HG03571 (cell line): Measurements from ENCODE around the gene ANKRD42.
"Not testable (repeated sequence)": the region's sequence is repeated elsewhere in the genome, so short reads cannot be mapped to it uniquely, and the experiment has no call there.

Experiments used
- ATAC-seq: cut with Tn5 transposase; IDR thresholded peaks from one replicate; pipeline ENCODE4 v1.9.1; 2021; ENCODE audit not compliant: unreplicated experiment

ANKRD42 gene

DNA sequence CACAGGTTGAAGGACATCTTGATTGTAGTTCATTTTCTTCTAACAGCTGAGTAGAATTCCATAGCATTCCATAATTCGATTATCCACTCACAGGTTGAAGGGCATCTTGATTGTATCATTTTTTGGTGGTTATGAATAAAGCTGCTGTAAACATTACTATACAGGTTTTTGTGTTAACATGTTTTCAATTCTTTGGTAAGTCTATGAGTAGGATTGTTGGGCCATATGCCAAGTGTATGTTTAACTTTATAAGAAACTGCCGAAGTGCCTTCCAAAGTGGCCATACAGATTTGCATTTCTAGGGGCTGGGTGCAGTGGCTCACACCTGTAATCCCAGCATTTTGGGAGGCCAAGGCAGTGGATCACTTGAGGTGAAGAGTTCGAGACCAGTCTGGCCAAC is 44.6 kb downstream of the ANKRD42 start:
- no peak for ATAC-seq

DNA sequence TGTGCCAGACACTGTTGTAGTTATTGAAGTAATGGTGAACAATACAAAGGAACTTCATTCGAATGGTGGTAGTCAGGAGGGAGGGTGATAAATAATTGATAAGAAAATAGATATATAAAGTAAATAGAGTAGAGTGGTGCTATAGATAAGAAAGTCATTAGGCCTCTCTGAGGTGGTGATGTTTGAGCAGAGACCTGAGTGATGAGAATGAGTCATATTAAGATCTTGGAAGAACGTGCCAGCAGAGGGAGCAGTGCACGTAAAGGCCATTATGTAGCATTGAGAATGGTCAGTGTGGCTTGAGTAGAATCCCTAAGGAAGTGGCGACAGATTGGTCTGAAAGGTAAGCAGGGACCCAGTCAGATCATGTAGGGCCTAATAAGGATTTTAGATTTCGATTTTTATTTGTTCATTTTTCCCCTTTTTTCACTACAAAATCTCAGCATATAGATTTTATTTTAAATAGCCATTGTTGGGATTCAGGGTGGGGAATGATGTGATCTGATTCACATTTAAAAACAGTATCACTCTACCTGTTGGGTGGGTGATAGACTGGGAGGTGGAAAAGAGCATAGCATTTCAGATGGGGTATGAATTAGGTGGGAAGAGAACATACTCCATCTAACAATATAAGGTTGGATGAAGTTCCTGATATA is 47.9 kb downstream of the ANKRD42 start:
- peak; percentile 58 for ATAC-seq

DNA sequence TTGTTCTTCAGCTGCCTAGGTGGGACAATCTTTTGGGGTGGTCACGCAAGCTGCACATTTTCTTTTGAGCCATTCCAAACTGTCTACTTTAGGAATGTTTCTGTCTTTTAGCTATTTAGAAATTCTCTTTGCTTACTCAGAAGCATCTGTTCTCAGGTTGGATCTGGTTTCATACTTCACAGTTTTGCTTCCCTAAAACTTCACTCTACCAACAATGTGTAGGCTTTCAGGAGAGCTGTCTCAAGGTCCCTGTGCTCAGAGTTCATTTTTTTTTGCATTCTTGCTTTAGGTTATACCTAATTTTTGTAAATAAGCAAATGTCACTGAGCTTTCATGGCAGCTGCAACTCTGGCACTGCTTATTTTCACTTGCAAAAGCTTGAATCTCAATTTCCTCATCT is 55.9 kb downstream of the ANKRD42 start:
- ATAC-seq: no peak

DNA sequence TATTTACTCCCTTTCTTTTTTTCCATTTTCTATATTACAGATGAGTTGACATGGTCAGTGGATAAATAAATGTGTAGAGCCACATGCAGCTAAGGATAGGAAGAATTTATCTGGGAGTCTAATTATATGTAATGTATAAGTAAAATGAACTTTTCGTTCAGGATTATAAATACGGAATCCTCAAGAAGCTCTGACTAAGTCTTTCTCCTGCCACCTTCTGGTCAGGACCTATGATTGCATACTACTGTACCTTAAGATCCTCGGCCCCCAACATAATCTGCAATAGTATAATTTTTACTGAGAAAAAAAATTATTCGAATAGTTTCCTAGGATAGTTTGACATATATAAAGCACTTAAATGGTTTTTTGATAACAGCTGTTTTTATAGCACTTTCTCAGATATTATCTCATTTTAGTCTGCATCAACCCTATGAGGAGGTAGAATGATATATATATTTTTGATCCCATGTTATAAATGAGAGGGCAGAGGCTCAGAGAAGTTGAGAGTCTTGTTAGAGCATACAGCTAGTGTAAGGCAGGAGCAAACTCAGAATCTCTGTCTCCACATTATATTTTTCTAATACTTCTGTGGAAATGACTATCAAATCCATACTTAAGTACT is 56.6 kb downstream of the ANKRD42 start:
- ATAC-seq: peak; percentile 65

DNA sequence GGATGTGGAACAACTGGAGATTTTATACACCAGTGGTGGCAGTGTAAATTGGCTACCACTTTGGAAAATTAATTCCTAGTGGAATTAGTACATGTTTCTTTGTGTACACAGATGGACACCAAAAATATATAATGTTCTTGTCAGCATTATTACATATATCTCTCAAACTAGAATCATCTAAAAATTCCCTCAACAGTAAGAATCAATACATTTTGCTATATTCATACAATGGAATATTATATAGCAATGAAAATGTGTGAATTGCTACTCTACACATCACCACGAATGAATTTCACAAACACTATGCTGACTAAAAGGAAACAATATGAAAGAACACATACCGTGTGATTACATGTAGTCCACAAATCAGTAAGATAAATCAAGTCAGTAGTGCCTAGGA is 58.8 kb downstream of the ANKRD42 start:
- ATAC-seq: no peak

DNA sequence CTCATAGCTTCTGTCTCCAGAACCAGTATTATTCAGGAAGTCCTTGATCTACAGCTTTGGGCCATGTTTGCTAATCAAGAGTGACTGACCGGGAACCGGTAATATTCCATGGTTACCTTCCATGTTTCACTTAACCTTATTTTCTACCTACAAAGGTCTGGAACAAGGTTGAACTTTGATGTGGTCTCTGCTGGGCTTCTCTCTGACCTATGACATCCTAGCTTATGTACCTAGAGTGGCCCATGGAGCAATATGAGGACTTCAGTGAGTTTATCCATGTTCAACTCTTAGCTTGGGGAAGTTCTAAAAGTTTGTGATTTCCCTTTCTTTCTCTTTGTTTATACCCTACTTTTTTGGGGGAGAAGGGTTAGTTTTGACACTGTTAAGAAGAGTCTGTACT is 59.4 kb downstream of the ANKRD42 start:
- no peak for ATAC-seq

DNA sequence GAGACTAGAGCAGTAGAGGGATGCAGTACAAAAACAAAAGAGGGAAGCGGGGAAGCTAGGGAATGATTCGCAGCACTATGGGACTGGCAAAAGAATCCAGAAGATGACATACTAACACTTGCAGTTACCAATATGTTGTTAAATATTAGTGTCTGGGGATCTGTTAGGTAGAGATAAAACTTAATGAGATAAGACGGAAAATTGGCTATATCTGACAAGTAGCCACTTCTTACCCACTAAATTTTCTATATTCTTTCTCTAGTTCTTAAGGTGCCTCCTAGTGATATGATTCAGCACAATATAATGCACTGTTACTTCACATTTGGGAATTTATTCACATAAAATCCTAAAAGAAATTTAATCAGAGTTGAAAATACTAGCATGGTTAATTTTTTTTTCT is 61.9 kb downstream of the ANKRD42 start:
- ATAC-seq: no peak

DNA sequence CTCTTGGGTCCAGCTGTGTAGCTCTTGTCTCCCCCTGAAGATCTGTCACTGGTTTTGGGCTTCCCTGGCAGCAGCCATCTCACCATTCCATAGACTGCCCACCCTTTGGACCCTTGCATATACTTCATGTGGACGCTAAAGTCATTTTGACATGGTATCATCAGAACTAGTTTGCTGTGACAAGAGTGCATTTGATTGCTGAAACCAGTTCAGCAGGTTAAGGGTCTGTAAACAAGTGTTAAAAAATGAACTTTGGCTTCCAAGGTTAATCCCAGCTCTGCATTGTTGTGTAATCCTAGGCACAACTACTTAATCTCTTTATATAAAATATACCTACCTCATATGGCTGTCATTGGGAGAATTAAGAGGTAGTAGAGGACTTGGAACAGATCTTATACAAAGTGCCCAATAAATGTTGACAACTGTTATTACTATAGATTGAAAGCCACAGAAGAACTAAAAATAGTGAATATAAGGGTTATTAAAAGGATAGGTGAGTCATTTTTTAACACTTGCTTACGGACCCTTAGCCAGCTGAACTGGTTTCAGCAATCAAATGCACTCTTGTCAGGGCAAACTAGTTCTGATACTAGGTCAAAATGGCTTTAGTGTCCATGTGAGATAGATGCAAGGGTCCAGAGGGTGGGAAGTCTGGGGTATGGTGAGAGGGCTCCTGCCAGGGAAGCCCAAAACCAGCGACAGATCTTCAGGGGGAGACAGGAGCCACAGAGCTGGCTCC is 63.3 kb downstream of the ANKRD42 start:
- ATAC-seq: no peak

DNA sequence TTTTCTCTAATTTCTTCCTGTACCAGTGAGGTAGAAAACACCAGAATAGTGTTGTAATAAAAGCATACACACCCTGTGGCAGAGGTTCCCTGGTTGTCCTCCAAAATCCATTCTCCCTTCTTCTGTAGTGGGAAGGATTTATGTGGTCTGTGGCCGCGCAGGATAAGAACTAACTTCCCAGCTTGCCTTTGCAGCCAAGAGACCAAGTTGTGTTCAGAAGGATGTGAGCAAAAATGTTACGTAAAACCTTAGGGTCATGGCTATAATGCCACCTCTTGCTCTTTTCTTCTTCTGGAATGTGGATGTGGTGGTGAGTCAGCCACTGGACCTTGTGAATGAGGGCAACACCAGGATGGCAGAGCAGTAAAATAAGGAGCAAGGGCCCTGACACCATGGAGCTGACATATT is 64.3 kb downstream of the ANKRD42 start:
- no peak for ATAC-seq

DNA sequence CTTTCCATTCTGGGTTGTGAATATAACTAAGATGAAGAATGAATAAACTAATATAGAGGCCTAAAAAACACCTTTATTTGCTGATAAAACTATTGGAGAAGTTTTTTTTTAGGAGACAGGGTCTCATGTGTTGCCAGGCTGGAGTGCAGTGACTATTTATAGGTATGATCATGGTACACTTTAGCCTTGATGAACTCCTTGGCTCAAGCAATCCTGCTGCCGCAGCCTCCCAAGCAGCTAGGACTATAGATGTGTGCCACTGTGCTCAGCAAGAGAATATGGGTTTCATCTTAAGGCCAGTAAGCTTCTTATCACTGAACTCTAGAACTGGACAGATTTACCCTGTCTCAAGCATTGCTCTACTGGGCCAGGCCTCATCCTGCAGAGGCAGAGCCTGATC is 66.0 kb downstream of the ANKRD42 start:
- no peak for ATAC-seq

DNA sequence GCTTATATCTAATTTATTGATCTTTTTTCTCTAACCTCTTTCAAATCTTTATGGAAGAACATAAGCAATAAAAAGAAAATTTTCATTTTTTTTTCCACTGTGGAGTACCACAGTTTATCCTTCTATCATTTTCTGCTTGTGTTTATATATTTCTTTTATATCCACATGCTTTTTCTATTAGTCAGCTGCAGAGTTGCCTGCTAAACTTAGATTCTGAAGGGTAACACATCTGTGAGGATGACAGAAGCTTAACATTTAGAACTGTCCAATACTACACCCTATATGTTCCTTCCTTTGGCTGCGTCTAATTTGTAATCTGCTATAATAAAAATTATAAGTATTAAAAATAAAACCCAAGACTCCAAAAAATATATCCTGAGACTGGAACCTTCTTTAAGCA is 71.8 kb downstream of the ANKRD42 start:
- no peak for ATAC-seq

DNA sequence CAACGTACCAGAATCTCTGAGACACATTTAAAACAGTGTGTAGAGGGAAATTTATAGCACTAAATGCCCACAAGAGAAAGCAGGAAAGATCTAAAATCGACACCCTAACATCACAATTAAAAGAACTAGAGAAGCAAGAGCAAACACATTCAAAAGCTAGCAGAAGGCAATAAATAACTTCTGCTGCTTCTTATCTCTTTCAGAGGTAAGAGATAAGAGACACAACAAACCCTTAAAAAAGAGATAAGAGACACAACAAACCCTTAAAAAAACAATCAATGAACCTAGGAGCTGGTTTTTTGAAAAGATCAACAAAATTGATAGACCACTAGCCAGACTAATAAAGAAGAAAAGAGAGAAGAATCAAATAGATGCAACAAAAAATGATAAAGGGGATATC is 75.6 kb downstream of the ANKRD42 start:
- not testable (repeated sequence) for ATAC-seq

DNA sequence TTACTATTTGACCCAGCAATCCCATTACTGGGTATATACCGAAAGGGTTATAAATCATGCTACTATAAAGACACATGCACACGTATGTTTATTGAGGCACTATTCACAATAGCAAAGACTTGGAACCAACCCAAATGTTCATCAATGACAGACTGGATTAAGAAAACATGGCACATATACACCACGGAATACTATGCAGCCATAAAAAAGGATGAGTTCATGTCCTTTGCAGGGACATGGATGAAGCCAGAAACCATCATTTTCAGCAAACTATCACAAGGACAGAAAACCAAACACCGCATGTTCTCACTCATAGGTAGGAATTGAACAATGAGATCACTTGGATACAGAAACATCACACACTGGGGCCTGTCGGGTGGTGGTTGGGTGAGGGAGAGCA is 78.2 kb downstream of the ANKRD42 start:
- not testable (repeated sequence) for ATAC-seq

DNA sequence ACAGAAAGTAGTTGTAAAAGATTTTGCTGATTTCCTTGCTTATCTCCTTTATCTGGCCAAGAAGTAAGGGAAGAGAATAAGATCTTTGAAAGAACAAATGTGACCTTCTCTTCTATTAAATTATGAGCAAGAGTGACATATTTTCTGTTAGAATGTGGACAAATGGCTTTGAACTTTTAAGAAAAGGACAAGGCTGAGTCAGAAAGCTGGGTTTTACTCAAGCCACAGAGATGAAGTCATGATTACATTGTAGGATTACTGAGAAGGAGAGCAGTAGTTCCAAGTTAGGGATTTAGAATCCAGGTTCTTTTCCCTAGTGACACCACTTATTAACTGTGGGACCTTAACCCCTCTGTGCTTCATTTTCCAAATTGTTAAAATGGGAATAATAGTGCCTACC is 79.1 kb downstream of the ANKRD42 start:
- ATAC-seq: no peak

DNA sequence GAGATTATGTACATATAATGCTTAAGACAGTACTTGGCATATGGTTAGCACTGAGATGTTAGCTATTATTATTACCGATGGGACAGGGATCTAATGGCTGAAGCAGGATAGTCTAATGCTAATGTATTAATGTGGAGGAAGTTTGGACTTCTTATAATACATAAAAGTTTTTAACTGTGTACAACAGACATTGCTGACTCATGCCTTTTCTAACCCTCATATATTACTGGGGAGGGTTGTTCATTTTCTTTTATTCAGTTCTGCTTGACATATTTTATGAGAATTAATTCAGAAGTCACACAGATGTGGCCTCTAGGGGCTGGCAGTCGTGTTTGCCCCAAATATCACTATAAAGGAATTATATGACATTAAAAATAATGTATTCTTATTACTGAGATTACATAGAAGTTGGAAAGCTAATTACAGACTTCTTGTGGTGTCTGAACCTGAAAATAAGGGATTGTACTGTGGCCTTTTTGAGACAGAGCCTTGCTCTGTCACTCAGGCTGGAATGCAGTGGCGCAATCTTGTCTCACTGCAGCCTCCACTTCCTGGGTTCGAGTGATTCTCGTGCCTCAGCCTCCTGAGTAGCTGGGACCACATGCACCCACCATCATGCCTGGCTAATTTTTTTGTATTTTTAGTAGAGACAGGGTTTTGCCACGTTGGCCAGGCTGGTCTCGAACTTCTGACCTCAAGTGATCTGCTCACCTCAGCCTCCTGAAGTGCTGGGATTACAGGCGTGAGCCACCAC is 82.6 kb downstream of the ANKRD42 start:
- ATAC-seq: no peak

DNA sequence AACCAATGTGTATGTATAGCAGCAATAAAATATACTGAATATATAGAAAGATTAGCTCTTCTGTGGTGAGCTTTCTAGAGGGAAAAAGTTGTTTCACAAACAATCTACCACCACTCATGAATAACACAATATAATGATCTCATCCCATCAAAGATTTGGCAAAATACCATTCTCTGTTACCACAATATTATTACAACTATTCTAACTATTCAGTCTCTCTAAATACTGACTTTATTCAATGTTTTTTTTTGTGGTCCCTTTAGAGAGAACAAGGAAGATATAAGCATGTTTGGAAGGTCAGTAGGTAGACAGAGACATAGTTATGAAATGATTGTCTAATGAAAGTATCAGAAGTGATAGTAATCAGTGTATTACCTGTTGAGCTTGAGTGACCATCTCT is 84.8 kb downstream of the ANKRD42 start:
- no peak for ATAC-seq

DNA sequence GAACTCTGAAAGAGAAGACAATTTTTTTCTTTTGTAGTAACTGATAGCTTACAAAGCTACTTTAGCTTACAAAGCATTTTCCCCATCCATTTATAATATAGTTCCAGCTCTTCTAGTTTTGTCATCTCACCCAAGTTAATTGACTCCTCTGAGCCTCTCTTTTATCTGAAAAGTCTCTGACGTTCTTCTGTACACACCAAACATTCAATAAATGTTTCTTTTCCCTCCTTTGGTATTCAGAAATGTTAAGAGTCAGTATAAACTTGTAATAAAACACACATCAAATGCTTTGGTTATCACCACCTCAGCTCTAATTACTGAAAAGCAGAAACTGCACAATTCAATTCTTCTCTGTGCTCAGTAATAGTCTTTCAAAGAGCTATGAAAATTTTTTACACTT is 86.7 kb downstream of the ANKRD42 start:
- ATAC-seq: no peak

DNA sequence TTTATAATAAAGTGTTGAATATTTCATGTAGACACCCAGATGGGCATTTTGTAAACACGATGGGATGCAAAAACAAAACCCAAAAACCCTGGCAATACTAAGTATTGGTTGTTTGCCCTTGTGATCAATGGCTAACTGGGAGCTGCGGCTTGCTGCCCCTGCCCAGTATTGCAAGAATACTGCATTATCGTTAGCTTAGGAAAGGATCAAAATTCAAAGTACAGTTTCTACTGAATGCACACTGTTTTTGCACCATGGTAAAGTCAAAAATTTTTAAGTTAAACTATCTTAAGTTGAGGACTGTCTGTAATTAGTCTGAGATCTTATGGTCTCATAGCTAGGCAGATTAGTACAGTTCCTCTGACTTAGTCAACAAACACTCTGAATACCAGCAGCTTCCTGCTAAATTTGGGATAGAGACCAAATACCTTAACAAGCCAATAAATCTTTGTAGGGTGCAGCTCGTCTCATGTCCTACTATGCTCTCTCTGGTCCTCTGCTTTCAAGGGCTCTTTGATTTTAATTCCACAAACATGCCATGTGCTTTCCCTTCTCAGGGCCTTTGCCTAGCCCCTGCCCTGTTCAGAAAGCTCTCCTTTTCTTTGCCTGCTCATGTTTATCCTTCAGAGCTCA is 88.7 kb downstream of the ANKRD42 start:
- ATAC-seq: no peak

DNA sequence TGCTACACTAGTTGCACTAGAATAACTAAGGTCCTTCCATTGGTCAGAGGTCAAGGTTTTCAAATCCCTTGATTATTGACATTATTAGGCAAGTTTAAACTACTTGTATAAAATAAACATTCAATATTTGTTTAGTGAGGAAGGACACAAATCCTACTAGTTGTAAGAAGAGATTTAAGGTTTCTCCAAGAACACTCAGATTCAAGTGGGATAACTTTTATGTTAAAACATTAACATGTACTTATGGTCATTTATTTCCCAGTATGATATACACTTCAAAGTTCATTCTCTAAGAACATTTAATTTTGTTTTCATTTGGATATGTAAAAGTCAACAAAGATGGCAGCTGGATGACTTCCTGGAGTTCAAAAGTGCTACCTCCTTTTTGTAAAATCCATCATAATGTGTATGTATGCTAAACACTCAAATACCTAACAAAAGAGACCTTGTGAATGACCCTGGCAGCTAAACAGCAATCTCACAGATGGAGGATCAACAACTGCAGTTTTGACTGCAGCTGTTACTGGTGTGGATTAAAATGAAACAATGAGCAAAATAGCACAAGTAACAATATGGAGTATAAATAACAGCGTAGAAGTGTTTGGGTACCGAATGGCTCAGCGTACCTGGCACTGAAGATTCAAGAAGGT is 91.1 kb downstream of the ANKRD42 start:
- ATAC-seq: no peak

DNA sequence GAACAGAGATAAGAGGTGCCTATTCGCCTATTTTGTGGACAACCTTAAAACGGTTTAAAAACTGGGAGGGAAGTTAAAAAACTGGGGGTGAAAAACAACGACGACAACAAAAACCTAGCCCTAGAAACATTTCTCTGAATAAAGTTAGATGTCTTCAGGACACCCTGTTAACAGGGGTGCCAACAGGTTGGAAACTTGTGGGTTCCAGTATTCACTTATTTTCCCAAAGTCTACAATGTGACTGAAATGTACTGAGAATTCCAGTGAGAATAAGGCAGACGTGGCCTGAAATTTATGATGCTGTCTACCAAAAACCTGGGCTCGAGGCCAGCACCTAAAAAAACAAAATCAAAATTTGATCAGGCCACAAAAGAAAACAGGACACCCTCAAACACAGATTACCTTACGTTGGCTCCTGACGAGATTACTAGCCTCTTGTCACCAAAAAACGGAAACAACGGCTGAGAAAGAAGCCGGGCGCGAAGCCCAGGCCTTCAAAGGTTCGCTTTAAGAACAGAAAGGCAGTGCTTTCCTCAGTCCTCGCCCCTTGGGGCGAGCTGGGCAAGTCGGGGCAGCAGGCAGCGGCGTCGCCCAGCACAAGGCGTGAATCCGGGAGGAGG is 91.7 kb downstream of the ANKRD42 start:
- peak; percentile 31 for ATAC-seq
